NOMO-1 treated with DMSO at 0.1 percent for 48 hours (cell line): ENCODE results near the gene CCDC134.
A peak's percentile ranks its signal among the peaks of the same experiment; 100 is the strongest.
"Not testable (repeated sequence)": the region's sequence is repeated elsewhere in the genome, so short reads cannot be mapped to it uniquely, and the experiment has no call there.

ENCODE experiments used
- DNase-seq: peaks from one replicate; lab custom pipeline; 2025; ENCODE audit not compliant: unreplicated experiment; lab: John Stamatoyannopoulos, UW

Gene CCDC134

DNA sequence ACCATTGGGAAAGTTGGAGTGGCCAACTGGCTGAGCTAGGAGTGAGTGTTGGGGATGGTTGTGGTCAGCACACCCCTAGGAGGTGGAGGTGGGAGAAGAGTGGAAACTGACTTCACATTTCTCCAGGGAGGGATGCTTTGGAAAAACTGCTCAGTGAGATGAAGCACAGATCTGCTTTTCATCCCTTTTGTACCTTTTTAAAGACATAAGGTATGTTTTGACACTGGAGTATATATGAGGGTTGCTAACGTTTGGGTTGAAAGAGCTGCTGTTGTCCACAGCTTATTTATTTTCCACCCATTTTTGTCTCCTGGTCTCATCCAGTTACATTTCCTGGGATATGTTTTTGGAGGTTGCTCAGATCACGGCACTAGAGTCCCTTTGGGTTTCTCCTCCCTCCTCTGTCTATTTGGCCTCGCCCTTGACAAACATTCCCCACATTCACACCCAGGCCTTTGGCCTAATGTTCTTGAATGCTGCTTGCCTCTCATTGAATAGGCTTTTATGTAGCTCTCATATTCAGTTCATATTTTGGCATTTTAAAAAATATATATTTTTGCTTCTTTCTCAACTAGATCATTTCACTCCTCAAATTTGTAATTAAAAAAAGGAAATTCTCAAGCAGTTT is 40.7 kb downstream of the CCDC134 start:
- DNase-seq: no peak

DNA sequence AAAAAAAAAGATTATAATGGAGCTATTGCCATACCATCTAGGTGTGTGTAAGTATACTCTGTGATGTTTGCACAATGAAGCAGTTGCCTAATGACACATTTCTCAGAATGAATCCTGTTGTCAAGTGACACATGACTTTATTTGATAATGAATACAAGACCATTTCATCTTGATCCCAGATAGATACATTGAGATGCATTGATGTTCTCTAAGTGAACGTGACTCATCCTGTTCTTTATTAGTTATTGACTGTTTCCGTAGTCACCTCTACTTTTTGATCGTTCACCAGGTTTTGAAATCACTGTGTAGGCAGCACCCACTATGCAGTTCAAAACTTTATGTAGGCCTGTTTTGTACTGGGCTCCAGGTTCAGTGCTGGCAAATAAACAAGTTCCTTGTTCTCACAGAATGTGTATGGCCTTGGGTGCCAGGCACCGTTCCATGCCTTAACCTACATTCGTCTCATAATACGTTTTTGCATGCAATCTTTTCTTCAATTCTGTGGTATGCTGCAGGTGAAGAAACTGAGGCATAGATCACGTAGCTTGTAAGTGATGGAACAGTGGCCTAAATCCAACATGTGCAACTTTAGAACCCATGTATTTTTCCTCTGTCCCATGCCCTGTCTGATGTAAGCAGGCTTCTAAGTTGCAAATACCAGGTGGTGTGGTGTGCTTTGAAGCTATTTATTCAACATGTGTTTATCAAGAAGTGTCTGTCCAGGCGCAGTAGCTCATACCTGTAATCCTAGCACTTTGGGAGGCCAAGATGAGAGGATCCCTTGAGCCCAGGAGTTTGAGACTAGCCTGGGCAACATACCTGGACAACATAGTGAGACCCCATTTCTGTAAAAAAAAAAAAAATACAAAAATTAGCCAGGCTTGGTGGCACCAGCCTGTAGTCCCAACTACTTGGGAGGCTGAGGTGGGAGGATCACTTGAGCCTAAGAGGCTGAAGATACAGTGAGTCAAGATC is 42.8 kb downstream of the CCDC134 start:
- DNase-seq: no peak

GRCh38 chr22:41844036-41844435 is 43.6 kb downstream of the CCDC134 start:
- DNase-seq: peak; percentile 36

- no peak for DNase-seq
These were observed 44.0 kb downstream of the CCDC134 start for GRCh38 chr22:41844513-41844912.

DNA sequence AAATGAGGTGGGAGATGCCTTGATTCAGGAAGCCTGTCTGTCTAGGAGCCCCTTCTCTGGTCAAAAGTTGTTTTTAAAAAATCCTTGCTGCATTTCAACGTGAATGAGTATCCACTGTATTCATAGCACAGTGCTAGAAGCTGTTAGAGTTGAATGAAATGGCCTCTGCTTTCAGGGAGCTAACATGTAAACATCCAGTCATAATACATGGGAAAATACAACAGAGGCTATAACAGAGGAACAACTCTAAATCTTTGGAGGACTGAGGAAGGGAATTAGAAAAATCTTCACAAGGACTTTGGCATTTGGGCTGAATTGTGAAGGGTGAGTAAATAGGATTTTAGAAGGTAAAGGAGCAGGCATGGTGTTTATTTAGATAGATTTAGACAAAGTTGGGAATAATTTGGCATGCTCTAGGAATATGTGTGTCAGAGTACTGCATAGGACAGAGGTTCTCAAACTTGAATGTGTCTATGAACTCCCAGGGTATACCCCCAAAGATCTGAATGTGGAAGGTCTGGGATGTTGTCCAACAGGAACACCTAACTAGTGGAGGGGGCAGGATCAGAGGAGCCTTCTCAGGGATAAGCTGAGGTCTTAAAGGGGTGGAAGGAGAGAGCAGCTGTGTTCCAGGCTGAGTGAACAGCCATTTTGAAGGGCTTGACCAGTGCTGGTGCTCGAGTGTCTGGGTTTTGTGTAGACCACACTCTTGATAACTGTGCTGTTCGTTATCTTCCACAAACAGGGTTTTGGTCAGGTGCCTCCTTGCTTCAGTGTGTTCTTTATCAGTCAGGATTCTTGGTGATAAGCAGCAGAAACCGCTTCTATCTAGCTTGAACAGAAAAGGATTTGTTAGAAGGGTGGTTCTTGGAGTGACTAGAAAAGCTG is 45.1 kb downstream of the CCDC134 start:
- no peak for DNase-seq

DNA sequence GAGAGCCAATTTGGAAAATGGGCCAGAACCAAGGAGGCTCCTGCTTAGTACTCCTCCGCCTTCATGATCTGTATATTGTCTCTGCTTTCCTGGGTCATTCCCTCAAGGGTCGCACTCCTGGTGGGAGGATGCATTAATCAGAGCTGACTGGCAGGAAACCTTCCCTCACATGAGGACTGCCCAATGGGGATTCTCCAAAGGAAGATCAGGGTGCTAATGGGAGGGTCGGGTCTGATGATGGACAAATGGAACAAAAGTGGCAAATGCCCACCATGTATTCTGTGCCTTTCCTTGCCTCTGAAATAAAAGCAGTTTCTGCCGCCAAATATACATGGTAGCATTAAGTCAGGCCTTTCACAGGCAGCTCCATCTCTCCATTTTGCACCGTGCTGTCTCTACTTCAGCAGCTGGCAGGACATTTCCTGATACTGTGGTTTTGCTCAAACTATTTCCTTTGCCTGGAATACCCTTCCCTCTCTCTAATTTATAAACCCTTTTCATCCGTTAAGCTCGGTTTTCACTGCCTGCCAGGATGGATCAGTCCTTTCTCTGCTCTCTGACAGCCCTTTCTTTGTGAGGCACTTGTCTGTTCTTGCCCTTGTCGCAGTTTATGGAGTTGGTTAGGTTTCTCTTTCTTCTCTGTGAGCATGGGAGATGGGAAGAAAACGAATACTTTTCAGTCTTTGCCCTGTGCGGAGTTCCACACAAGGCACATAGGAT is 45.9 kb downstream of the CCDC134 start:
- no peak for DNase-seq

DNA sequence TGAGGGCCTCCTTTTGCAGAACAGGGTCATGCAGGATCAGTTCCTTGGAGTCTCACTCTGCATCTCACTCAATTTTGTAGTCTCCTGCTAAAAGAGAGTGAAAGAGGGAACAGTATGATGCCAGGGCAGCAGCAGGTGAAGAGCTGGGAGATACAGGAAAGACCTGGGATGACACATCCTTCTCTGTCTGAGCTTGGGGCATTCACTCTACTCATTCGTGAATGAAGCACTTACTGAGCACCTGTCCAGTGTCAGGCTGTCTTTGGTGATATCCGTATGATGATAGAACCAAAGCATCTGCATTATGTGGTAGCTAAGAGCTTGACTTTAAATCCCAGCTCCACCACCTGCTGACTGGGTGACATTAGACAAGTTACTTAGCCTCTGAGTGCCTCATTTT is 46.8 kb downstream of the CCDC134 start:
- no peak for DNase-seq

DNA sequence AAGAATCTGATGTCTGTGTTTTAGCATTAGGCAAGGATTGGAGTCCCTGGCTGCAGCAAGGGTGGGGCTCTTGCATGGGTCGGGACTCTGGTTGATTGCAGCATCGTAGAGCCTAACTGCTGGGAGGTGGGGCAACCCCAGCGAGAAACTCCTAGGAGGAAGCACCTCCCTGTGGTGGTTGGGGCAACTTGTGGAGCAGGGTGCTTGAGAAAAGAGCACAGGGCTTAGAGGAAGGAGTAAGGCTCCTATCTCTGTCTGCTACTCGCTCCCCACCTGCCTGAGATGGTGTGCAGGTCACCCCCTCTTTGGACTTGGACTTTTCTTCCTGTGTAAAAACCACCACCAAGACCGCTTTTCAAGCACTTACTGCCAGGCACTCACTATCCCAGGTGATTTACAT is 48.0 kb downstream of the CCDC134 start:
- peak; percentile 95 for DNase-seq

- no peak for DNase-seq
These were observed 56.0 kb downstream of the CCDC134 start for GRCh38 chr22:41856469-41856868.

DNA sequence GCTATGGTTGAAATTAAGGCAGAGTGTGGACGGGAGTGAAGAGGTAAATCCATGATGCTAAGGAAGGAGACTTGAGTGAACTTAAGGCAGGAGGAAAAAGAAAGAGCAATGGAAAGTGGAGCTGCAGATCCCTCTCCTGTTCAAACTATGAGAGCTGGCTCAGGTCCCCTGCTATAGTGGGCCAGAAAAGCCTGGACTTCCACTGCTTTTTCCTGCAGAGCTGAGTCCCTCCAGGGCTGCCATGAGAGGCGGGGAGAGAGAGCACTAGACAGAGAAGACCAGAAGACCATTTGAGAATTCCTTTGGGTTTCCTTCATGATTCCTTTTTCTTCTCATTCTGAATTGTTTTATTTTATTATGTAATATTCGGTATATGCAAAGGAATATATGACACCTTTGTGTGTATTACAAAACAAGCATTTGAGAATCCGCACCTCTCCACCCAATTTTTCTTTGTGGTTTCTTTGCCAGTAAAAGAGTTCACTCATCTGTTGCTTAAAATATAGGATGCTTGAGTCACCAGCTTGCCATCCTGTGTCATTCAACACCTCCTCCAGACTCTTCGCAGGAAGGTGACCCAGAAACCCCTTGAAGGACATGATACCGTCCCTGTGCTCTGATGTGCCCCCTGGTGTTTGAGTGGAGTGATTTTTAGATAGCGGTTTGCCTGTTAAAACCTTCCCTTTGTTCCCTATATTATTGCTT is 56.8 kb downstream of the CCDC134 start:
- DNase-seq: peak; percentile 73

GRCh38 chr22:41857860-41858199 is 57.4 kb downstream of the CCDC134 start:
- no peak for DNase-seq

- peak; percentile 88 for DNase-seq
These were observed 61.7 kb downstream of the CCDC134 start for GRCh38 chr22:41862160-41862529.

DNA sequence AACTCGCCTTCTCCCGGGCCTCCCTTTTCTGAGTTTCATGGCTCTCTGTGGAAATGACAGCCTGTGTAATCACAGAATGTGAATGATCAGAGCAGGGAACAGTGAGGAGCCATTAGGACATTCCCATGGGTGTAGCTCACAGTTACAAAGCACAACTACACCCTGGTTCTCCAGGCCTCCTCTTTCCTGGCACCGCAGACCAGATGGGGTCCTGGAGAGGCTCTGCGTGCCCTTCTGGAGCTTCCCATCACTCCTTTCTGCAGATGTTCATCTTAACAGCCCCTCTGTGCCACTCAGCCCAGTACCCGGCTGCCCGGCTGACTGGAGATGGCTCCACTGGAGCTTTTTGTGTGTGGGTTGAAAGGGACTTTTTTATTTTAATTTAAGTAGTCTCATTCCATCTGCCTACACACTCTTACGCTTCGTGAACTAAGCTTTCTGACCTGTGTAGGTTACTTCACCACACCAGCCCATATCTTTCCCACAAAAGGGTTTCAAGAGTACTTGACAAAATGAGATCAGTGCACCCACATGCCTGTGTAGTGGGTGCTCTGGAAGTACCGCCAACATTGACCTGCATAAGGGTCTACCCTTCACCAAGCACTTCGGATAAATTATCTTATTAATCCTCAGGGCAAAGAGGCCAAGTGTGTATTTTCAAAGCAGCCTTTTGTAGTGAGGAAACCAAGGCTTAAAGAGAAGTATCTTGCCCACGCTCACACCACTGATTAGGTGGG is 62.2 kb downstream of the CCDC134 start:
- no peak for DNase-seq

DNA sequence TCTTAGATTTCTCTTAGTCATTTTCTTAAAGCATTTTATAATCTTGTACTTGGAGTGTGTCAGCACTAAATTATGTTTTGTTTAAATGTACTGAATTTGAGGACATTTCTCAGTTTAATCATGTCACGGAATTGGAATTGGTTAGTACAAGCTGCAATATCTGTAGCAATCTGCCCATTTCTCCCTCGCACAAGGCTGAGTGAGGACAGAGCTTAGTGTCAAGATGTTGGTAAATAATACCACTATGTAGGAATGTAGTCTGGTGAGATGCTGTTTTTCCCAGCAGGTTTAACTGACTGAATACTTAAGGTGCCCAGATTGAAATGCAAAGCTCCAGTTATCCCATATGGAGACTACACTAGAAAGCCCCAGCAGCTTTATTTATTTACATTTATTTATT is 63.0 kb downstream of the CCDC134 start:
- no peak for DNase-seq

- DNase-seq: no peak
These were observed 68.1 kb downstream of the CCDC134 start for GRCh38 chr22:41868556-41868955.

- DNase-seq: not testable (repeated sequence)
These were observed 69.6 kb downstream of the CCDC134 start for GRCh38 chr22:41870081-41870480.

- DNase-seq: no peak
These were observed 70.3 kb downstream of the CCDC134 start for GRCh38 chr22:41870786-41871185.

DNA sequence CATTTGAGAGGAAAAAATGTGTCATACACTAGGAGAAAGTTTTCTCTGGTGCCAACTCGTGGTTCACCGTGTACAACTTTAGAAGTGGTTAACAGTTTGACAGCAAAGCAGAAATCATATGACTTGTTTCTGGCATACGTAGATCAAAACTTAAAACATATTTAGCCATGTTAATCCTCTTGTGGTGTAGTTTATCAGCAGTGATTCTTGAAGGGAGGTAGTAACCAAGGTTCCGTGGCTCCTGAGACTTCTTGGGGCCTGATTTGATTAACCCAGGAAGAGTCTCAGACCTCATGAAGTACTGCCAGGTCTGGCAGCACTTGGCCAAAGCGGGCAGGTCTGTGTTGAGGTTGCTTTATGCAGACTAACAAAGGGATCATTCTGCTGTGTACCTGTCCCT is 72.9 kb downstream of the CCDC134 start:
- DNase-seq: no peak

DNA sequence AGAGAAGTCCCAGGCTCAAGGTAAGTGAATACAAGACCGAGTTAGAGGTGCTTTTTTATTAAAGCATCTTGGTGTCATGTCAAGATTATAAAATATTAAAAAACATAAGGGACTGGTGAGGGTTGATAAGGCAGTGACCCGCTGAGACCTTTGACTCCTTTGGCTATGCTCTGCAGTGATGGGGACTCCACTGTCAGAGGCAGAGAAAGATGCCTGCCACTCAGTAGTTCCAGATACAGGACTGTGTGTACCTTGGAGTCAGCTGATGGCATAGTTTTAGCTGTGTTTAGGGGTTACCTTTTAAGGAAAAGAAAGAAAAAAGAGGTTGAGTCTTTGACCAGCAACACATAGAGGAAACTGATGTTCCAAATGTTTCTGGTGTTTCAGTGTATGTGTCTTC is 73.6 kb downstream of the CCDC134 start:
- DNase-seq: no peak
